GM23338 (cell line): ENCODE results near the gene TNFRSF8. TPM values are rescaled to one million over a fixed set of nuclear protein-coding genes. Genes with fewer than 3 reads are reported as not detected.

ENCODE experiments used
- ATAC-seq: fragments of 200-7000 bp; cut with Tn5 transposase; 3 replicates; pipeline ENCODE4 v1.9.1; 2020
- DNase-seq: peaks from one replicate; pipeline ENCODE4 v3.0.0-alpha.2; 2015; ENCODE audit warnings: low spot score
- H2AFZ ChIP-seq: fragments of 200-600 bp; sonication (generic); 2 replicates; pipeline ENCODE4 v1.8.0; 2016; ENCODE audit warnings: antibody characterized with exemption, mild to moderate bottlenecking, moderate library complexity
- H3F3A ChIP-seq: fragments of 200-600 bp; sonication (generic); replicated peaks from 2 replicates; pipeline ENCODE4 v1.8.0; 2017; ENCODE audit warnings: antibody characterized with exemption, mixed run types, low read depth
- H3K27ac ChIP-seq: fragments of 200-600 bp; sonication (generic); 2 replicates; pipeline ENCODE4 v1.6.1; 2016; ENCODE audit warnings: low read depth
- H3K27me3 ChIP-seq: fragments of 200-600 bp; sonication (generic); 2 replicates; pipeline ENCODE4 v1.8.0; 2016; ENCODE audit warnings: mild to moderate bottlenecking, mixed run types, moderate library complexity; ENCODE audit not compliant: insufficient read depth
- H3K36me3 ChIP-seq: fragments of 200-600 bp; sonication (generic); 2 replicates; pipeline ENCODE4 v1.8.0; 2016; ENCODE audit warnings: mild to moderate bottlenecking; ENCODE audit not compliant: insufficient read depth
- H3K4me1 ChIP-seq: fragments of 200-600 bp; sonication (generic); 2 replicates; pipeline ENCODE4 v1.8.0; 2016; ENCODE audit warnings: mild to moderate bottlenecking, moderate library complexity; ENCODE audit not compliant: insufficient read depth
- H3K4me2 ChIP-seq: fragments of 200-600 bp; sonication (generic); 2 replicates; pipeline ENCODE4 v1.7.1; 2017; ENCODE audit warnings: mixed run types
- H3K4me3 ChIP-seq: fragments of 200-600 bp; sonication (generic); 2 replicates; pipeline ENCODE4 v1.6.1; 2016; ENCODE audit warnings: mixed run types
- H3K79me2 ChIP-seq: fragments of 200-600 bp; sonication (generic); replicated peaks from 2 replicates; pipeline ENCODE4 v1.8.0; 2017; ENCODE audit warnings: mild to moderate bottlenecking; ENCODE audit not compliant: insufficient read depth
- H3K9me2 ChIP-seq: fragments of 200-600 bp; sonication (generic); 2 replicates; pipeline ENCODE4 v1.8.0; 2017; ENCODE audit not compliant: insufficient read depth
- H4K20me1 ChIP-seq: fragments of 200-600 bp; sonication (generic); replicated peaks from 2 replicates; pipeline ENCODE4 v1.8.0; 2017; ENCODE audit warnings: mild to moderate bottlenecking; ENCODE audit not compliant: insufficient read depth
- H3K27ac Mint-ChIP-seq: 2 replicates; pipeline ENCODE4 v1.8.0; 2020; ENCODE audit warnings: inconsistent platforms, mild to moderate bottlenecking, moderate library complexity, mixed read lengths
- H3K27me3 Mint-ChIP-seq: 3 replicates; pipeline ENCODE4 v1.8.0; 2022; ENCODE audit warnings: low read depth, mild to moderate bottlenecking, moderate library complexity, mixed read lengths, inconsistent platforms; ENCODE audit not compliant: insufficient read depth, poor library complexity
- H3K36me3 Mint-ChIP-seq: 3 replicates; pipeline ENCODE4 v1.8.0; 2021; ENCODE audit warnings: low read depth, mild to moderate bottlenecking, inconsistent platforms, moderate library complexity, mixed read lengths
- H3K4me1 Mint-ChIP-seq: 3 replicates; pipeline ENCODE4 v1.8.0; 2020; ENCODE audit warnings: mild to moderate bottlenecking, inconsistent platforms, mixed read lengths
- H3K4me3 Mint-ChIP-seq: 3 replicates; pipeline ENCODE4 v1.8.0; 2021; ENCODE audit warnings: moderate library complexity, mild to moderate bottlenecking, inconsistent platforms, mixed read lengths
- H3K9me3 Mint-ChIP-seq: 3 replicates; pipeline ENCODE4 v1.8.0; 2020; ENCODE audit warnings: moderate library complexity, mild to moderate bottlenecking, inconsistent platforms, mixed read lengths
- CREB1 ChIP-seq: fragments of 250-450 bp; sonication (Bioruptor Pico); IDR thresholded peaks from 2 replicates; pipeline ENCODE4 v1.5.0; 2020; ENCODE audit warnings: low read depth, mild to moderate bottlenecking, moderate library complexity
- NANOG ChIP-seq: IDR thresholded peaks from 2 replicates; pipeline ENCODE4 v1.6.1; 2016; ENCODE audit warnings: antibody characterized with exemption, borderline replicate concordance
- ZNF462 ChIP-seq: fragments of 250-450 bp; sonication (Bioruptor Pico); IDR thresholded peaks from 2 replicates; pipeline ENCODE4 v1.5.0; 2020; ENCODE audit warnings: mild to moderate bottlenecking, moderate library complexity
- polyA plus RNA-seq: library from polyadenylated mRNA; unstranded; fragments of >200 nt; fragmentation: Nextera tagmentation; extraction: Ambion mirVana; gene quantifications from 2 replicates; pipeline ENCODE4 v1.2.1, GENCODE V29; 2016
- total RNA-seq: library from RNA; depleted of rRNA; stranded (reverse); fragments of >200 nt; shearing (Covaris generic); gene quantifications from 2 replicates; pipeline ENCODE4 v1.2.3, GENCODE V29; 2014

TNFRSF8 gene
- total and polyA plus RNA-seq, 2 experiments from 2014 or later, result 11.7 to 28.2 TPM

GRCh38 chr1:12022036-12022435 is 41.1 kb upstream of the TNFRSF8 start:
- no peak overlapping the region for H2AFZ ChIP-seq
- no peak overlapping the region for H3K27ac ChIP-seq
- no peaks in the 10 kb centered on the region; the same call in 1 of the 2 replicates for H4K20me1 ChIP-seq
- H3K27me3 Mint-ChIP-seq, result peaks cover 4% of the 10 kb centered on the region
- H3K9me3 Mint-ChIP-seq, result no peaks in the 10 kb centered on the region
- no peak overlapping the region for H3K4me3 ChIP-seq
- no peak for TF ChIP-seq NANOG
- ATAC-seq (no peak), DNase-seq (no peak)
- no peak overlapping the region for H3K4me3 Mint-ChIP-seq
- no peaks in the 10 kb centered on the region for H3K4me1 Mint-ChIP-seq
- H3K4me2 ChIP-seq, result no peak overlapping the region
- no peaks in the 10 kb centered on the region for H3K9me2 ChIP-seq
- H3K79me2 ChIP-seq, result peaks cover 24% of the 10 kb centered on the region
- H3K4me1 ChIP-seq, result peaks cover 7% of the 10 kb centered on the region; the same call in 1 of the 2 replicates
- H3K27ac Mint-ChIP-seq, result no peak overlapping the region
- H3K36me3 ChIP-seq, result peaks cover 26% of the 10 kb centered on the region
- H3K36me3 Mint-ChIP-seq, result peaks cover 46% of the 10 kb centered on the region
- peaks cover 8% of the 10 kb centered on the region; the same call in 1 of the 2 replicates for H3F3A ChIP-seq
- no peaks in the 10 kb centered on the region for H3K27me3 ChIP-seq

- Histone ChIP-seq H3K36me3 (peaks cover 33% of the 10 kb centered on the region), H2AFZ (no peak overlapping the region), H3K27ac (no peak overlapping the region), H3K4me1 (no peaks in the 10 kb centered on the region), H4K20me1 (no peaks in the 10 kb centered on the region; the same call in 1 of the 2 replicates), H3K79me2 (peaks cover 7% of the 10 kb centered on the region; the same call in 1 of the 2 replicates), H3F3A (no peaks in the 10 kb centered on the region; the same call in 1 of the 2 replicates), H3K27me3 (no peaks in the 10 kb centered on the region), H3K4me2 (no peak overlapping the region), H3K4me3 (no peak overlapping the region), H3K9me2 (no peaks in the 10 kb centered on the region)
- ATAC-seq (no peak), DNase-seq (no peak)
- Mint-ChIP-seq H3K4me1 (no peaks in the 10 kb centered on the region), H3K4me3 (no peak overlapping the region), H3K9me3 (no peaks in the 10 kb centered on the region), H3K27me3 (peaks cover 4% of the 10 kb centered on the region), H3K27ac (no peak overlapping the region; the same call in 1 of the 2 replicates), H3K36me3 (peaks cover 59% of the 10 kb centered on the region)
- TF ChIP-seq CREB1 (CRISPR knock-in tag), result no peak
- TF ChIP-seq ZNF462 (CRISPR knock-in tag), result no peak
Measured at GRCh38 chr1:12026586-12026985, 36.5 kb upstream of the TNFRSF8 start.
